HG02759 (cell line): ENCODE measurements around the gene SCYGR4.

Experiments used
- ATAC-seq: cut with Tn5 transposase; IDR thresholded peaks from one replicate; pipeline ENCODE4 v1.9.1; 2021; ENCODE audit warnings: mild to moderate bottlenecking, moderate library complexity; ENCODE audit not compliant: unreplicated experiment

The SCYGR4 gene

DNA sequence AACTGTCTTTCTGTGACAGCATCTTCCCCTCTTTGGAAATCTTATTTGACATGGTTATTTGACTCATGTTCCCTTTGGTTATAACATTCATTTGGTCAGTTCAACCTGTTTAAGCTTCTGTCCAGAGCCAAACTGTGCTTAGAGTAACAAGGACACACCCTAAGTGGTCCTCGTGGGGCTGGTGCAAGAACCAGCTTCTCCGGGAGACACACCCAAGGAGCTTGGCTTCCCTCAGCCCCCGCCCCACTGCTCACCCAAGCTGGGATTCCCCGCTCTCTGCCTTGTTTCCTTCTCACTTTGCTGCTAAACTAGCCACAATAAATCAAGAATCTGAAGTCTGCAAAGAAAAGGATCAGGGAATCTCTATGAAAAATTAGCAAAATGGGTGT, 4.0 kb upstream of the SCYGR4 start:
- no peak for ATAC-seq

DNA sequence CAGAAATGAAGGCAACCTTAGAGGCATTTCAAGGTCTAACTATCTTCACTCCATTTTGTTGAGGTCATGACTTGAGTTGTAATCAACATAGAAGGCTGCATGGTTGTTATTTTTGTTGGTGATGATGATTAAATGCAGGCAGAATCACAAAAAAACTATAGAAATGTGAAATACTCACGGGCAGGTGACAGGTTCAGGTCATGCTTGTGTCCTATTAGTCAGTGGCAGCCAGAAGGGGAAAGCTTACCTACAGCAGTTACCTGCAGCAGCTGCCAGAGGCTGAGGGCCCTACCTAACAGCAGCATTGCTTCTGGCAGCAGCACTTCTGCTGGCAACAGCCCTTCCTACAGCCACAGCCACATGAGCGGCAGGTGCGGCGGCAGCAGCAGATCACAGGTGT, 3.1 kb upstream of the SCYGR4 start:
- no peak for ATAC-seq

DNA sequence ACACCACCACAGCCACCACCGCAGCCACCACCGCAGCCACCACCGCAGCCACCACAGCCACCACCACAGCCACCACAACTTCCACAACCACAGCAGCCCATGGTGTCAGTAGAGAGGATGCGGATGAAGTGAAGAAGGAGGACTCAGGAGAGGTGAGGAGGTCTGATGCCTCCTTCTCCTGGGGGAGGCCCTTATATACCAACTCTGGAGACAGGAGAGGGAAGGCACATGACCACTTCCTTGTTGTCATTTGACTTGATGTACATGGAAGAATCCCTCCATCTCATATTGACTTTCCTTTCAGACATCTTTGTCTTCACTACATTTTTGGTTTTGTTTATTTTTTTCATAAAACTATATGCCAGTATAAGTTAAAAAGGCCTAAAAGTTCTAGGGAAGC, 2.6 kb upstream of the SCYGR4 start, which contains the start of gene SCYGR3:
SCYGR3 (minus strand) TSS at position 101 of the 400 bp plus-strand sequence; CDS start at position 101, 0 bp downstream.
- ATAC-seq = no peak

DNA sequence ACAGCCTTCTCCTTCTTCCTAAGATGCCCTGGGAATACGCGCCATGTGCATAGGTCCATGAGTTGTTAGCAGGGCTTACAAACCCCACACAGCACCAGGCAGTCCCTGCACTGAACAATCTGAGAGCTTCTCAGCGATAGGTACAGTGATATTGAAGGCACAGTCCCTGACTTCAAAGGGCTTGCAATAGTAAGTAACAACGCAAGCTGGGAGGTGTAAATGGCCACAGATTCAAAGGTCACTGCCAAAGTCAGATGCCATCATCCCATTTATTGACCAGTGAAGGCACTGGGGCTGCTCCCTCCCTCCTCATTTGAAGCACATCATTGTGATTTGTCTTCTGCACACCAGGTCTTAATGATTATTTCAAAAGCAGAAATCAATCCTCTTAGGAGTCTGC, 2.1 kb upstream of the SCYGR4 start:
- ATAC-seq = no peak

DNA sequence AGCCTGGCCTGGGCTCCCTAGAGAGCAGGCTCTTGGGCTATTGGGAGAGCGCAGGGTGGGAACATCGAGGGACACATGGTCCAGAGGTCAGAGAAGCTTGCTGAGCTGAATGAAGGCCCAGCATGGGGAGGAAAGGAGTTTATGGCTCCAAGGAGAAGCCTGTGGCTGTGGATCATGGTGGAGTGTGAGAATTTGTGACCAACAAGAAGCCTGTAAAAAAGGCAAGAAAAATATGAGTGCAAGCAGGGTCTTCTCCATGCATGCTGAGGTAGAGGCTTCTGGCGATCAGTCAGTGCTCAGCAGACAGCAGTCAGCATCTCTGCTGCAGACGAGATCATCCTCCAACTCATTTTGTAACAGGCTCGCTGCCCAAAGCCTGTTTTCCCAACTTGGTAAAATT, 1.4 kb upstream of the SCYGR4 start:
- ATAC-seq = no peak

DNA sequence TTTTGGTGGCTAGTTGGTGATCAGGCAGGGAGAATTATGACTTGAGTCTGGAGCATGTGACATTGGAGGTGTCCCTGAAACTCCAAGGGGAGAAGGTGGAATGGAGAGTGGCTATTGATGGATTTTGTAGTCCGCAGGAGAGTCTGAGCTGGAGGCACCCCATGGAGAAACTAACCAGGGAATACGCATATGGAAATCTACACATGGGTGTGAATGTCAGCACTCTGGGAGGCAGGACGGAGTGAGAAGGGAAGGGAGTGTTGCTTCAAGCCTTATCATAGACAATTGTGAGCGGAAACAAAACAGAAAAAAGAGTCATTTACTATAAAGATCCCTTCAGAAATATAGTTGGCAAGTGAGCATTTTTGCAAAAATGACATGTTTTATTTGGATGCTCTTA, 667 bp upstream of the SCYGR4 start:
- ATAC-seq = no peak

DNA sequence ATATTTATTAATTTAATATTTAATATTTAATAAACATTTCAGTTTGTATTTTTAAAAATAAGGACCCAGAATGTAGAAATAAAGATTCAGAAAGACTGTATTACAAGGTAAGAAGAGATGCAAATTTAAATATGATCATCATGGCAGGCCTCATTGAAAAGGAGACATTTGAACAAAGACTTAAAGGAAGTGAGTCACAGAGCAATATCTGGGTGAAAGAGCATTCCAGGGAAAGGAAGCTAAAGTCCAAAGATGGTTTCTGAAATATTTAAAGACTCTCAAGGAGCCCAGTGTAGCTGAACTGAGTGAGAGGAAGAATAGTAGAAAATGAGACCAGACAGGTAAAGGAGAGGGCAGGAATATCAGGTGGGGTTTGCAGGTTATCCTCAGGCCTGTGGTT, 5.9 kb downstream of the SCYGR4 start:
- no peak for ATAC-seq

DNA sequence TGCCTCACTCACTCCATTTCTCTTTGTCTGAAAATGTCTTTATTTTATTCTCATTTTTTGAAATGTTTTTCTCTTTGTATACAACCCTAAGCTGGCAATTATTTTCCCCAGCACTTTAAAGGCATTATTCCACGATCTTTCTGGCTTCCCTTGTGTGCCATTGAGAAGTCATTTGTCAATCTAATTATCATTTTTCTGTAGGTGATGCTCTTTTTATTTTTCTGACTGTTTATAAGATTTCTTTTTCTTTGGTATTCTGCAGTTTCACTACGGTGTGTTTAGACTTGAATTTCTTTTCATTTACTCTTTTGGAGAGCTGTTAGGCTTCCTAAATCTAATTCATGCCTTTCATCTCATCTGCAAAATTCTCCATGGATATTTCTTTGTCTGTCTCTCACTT, 8.1 kb downstream of the SCYGR4 start:
- no peak for ATAC-seq

DNA sequence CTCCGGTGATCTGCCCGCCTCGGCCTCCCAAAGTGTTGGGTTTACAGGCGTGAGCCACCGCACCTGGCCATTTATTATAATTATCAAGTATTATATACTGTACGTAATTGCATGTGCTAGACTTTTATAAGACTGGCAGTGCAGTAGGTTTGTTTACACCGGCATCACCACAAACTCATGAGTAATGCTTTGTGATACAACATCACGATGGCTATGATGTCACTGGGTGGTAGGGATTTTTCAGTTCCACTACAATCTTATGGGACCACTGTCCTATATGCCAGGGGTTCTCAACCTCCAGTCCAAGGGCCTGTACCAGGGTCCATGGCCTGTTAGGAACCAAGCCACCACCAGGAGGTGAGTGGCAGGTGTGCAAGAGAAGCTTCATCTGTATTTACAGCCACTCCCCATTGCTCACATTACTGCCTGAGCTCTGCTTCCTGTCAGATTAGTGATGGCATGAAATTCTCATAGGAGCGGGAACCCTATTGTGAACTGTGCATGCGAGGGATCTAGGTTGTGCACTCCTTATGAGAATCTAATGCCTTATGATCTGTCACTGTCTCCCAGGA, 9.4 kb downstream of the SCYGR4 start:
- no peak for ATAC-seq

DNA sequence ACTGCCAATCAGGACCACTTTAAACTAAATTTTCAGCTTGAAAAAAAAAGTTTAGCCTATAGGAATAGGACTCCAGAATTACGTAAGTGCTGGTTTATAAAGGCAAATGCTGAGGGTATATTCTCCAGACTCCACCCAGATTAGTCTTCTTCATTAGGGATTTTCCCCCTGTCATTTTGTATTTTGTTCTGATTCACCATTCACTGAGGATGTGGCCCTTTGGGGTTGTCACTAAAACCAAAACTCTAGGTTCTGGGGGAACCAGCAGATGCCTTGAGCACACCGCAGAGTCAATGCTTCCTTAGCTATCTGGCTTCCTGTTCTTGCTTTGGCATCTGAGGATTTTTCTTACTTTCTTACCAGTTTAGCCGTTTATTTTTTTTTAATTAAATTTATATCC, 10.5 kb downstream of the SCYGR4 start:
- ATAC-seq = peak; percentile 90

DNA sequence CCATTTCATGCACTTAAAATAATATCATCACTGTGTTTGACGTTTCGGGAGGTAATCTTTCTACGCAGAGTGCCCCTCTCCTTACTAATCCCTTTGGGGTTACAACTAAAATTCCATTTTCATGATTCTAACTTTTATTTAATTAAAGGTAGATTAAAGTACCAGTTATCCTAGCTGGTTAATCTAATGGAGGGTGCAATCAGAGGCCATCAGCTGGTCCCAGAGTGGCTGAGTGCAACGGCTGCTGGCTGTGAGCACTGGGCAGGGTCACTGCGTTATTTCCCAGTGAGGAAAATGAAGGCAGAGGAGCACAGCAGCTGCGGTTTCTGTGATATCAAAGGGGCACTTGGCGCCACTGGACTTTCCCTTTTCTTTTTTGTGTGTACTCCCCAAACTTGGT, 12.1 kb downstream of the SCYGR4 start:
- ATAC-seq = no peak

DNA sequence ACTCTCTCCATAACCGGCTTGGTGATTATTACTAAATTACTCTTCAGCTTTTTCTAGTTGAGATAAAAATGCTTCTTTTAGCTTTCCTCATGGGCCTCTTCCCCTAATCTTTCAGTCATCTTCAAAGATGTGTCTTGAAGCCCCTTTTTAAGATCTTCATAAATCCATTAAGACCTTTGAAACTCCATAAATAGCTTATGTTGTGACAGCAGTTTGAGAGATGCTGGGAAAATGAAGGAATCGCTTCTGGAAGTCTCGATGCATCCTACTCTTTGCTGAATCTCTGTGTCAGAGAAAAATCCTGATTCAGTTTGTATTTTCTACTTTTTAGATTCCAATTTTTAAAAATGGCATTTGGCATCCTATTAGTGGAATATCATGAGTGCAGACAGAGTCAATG, 13.0 kb downstream of the SCYGR4 start:
- ATAC-seq = no peak

DNA sequence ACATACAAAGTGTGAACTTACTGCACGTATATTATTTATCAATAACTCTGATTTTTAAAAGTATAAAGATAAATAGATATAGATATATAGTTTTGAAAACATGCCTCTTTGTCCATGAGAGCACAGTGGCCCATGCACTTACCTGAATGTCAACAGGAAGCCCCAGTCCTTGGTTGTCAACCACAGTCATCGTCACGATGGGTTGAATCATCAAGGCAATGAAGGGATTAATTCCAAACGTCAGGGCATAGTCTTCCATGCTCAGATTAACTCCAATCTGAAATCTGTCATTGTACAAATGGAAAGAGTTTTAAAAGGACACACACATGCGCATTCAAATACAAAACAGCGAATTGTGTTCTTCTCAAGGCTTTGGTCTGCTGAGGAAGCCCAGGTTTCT, 15.5 kb downstream of the SCYGR4 start:
- no peak for ATAC-seq

DNA sequence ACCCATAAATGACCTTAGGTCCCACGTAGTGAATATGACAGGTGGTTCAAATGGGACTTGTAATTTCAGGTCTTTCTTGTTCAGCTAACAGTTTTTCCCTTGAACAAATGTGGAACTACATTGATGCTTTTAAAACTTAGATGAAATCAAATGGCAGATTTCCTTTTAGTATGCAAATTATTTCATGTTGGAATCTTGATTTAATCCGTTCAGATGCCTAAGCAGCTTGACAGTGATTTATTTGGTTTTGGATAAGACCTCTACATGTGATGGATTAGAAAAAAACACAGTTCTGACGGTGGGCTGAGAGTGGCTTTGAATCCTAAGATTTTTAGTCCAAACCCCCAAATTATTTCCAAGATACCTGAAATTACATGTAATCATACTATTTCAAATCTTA, 16.9 kb downstream of the SCYGR4 start:
- no peak for ATAC-seq

DNA sequence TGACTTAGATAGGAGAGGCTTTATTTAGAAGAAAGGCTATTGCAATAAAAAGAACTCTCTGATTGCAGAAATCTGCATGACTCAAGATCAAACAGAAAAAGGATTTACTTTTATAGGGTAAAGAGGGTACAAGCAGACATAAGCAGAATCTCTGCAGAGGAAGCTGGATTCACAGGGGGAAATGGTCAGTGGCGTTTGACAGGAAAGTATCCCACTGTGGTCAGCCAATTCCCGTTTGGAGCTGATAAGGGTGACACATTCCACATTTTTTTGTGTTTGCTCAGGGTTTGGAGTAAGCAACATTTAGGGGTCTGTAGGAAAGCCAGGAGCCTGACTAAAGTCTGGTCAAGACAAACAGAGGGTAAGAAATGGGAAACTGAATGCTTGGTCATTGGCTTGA, 25.4 kb downstream of the SCYGR4 start:
- no peak for ATAC-seq

DNA sequence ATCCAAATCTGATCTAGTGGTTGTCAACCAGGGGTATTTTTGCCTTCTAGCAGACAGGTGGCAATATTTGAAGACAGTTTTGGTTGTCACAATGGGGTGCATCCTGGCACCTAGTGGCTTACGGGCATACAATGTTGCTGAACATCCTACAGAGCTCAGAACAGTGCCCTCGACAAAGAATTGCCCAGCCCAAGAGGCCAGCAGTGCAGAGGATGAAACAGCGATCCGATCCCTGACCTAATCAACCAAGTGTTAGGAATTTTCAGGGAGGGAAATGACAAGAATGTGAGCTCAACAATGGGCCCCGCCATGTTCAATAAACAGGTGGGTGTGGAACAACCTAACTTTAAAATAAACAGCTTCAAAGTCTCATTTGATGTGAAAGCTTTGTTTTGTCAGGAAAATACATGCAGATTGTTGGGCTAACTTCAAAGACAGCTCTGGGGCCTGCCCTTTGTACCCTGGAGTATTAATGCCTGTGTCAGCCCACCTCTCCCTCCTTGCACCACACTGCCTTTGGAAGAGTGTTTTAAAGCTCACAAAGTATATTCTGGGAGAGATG, 26.8 kb downstream of the SCYGR4 start:
- no peak for ATAC-seq

DNA sequence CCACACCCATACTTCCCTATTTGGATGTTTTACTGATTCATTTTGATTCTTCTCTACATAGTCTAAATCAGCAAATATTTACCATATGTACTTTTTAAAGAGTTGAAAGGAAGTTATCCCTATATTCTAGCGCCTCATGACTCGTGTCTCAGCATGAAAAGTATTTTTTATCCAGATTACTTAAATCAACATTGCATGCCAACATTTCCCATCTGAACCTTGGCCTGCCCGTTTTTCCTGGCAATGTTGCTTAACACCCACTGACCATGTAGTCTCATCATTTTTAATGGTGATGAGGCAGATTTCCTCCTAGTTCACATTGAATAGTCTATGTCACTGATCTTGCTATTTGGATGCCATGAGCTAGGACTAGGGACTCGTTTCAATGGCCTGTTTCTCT, 36.1 kb downstream of the SCYGR4 start:
- no peak for ATAC-seq

DNA sequence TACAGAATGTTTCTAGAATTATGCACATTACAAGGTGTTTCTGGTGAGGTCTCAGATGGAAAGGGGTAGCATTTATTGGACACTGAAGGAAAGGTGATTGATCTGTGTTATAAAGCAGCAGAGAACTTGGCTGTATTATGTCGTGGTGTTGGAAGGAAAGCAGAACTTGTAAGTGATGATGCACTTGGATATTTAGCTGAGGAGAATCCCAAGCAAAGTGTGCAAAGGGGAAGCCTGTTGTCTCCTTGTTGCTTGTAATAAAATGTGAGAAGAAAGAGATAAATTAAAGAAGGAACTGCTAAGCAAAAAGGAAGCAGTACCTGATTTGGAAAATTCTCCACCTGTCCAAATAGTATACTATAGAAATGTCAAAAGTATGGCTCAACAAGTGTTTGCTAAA, 37.1 kb downstream of the SCYGR4 start:
- ATAC-seq = no peak

DNA sequence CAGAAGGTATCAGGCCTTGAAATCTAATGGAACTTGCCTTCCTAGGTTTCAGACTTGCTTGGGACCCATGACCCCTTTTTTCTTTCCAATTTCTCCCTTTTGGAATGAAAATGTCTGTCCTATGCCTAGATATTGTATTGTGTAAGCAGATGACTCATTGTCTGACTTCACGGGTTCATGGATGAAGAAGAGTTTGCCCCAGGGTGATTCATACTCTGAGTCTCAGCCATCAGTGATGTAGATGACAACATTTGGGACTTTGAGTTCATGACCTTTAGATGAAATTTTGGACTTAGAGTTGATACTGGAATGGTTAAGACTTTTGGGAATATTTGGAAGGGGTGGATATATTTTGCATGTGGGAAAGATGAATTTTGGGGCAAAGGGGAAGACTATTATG, 38.2 kb downstream of the SCYGR4 start:
- no peak for ATAC-seq

DNA sequence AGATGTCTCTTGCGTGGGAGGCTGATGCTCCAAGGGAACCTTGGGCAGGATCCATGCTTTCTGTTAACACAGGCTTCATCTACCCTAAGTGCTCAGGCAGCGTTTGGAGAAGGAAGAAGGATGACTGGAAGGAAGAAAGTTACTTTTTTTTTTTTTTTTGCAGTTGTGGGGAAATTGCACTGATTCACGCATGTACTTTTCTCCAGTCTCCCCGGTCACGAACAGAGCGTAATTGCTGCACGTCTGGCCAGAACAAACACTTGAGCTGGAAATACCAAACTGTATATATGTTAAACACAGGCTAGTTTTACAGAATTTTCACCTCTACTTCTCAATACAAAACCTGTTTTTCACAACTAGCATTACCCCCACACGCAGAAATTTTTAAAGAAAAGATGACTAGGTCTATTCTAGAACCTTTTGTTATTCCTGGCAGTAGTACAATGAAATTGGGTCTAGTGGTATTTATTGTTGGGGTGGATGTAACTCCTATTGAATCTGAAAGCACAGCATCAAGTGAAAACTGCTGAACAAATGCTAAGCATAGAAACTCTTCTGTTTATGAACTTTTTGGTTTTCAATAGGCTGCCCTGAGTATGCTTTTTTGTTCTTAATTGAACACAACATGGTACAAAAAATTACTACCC, 40.0 kb downstream of the SCYGR4 start:
- ATAC-seq = no peak

DNA sequence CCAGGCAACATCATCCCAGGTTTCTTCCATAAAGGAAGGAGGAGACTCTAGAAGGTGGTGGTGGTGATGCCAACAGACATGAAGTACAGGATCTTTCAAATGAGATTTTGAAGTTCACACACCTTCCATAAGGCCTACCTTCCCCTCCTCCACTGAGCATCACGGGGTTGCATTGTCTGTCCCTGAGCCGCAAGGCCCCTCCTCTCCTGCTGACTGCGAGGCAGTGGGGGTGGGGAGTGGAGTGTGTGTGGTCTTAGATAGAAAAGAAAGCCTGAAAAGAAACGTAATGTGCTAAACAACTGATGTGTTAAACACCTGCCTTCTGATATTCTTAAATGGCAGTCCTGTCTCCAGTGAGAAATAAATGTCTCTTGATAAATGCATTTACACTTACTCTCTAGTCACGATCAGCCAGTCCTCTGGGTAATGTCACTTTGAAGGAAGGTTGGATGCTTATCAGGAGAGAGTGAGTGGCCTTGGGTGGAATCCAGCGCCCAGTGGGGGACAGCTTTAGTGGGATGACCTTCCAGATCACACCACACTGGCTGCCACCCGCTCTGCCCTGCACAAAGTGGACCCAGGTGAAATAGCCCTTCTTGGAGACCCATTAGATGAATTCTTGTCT, 43.8 kb downstream of the SCYGR4 start:
- ATAC-seq = no peak

DNA sequence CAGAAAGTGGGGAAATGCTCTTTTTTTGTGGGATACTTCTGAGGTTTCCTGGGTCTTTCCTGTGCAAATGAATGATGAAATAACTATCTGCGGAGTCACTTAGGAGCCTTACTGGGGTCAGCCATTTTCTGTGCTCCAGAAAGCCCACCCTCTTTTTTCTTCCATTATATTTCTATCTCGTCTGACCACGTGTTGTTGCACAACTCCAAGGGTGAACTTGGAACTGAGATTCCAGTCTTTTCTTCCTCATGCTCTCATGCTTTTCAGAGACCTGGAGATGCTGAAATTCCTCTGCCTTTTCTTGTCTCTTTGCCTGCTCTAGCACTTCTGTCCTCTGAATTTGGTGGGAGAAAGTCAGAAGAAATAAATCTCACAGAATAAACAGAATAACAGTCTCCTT, 44.5 kb downstream of the SCYGR4 start:
- ATAC-seq = no peak
